HG03196 (cell line): ENCODE data around the gene RALGAPB.
"Not testable (repeated sequence)": the region's sequence is repeated elsewhere in the genome, so short reads cannot be mapped to it uniquely, and the experiment has no call there.

Experiments
- ATAC-seq: cut with Tn5 transposase; IDR thresholded peaks from one replicate; pipeline ENCODE4 v1.9.1; 2021; ENCODE audit not compliant: unreplicated experiment

RALGAPB gene

DNA sequence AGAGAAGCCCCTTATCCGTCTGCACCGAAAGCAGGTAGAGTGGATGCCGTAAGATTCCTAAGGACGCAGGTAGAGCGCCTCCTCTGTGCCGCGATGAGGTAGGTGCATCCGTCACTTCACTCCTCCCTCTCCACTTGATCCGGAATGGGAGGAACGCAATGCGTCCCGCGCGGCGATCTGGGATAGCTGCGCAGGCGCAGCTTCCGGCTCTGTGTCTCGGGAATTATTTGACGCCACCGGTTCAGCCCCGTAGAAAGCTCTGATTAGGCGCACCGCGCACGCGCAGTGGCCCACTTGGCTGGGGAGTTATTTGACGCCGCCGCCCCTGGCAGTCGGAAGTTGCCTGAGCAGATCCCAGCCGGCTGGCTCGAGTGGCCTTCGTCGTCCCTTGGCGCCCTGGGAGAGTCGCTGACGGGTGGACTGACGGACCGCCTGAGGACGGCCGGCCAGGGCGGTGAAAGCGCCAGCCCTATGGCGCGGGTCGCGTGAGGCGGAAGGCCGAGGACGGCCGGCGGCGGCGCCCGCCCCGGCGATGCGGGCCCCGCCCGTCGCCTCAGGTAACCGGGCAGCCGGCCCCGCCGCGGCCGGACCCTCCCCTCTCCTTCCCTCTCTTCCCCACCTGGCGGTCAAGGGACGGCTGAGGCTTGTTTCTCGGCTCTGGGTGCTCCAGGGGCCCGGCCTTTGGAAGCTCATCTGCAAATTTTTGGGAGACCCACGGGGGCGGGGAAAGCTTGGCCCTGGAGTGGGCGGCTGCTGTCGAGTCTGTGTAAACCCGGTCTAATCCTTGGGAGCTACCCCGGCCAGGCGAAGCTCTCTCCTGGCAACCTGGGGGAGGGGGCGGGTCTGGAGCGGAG, at the start of gene RALGAPB:
TSS of gene RALGAPB (plus strand) at position 331 of the 854 bp plus-strand sequence. CDS start 15,590 bp downstream, outside the sequence.
- peak; percentile 89 for ATAC-seq

DNA sequence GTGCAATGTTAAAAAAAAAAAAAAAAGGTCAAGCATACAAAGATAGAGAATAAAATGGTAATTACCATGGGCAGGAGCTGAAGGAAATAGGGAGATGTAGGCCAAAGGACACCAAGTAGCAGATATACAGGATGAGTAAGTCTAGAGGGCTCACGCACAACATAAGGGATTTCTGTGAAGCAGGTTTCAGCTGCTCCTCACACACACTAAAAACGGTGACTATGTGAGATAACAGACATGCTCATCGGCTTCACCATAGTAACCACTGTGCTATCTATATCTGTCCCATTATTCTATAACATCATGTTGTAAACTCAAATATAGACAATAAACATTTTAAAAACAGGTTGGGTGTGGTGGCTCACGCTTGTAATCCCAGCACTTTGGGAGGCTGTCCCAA, 49.1 kb upstream of the RALGAPB start:
- no peak for ATAC-seq

DNA sequence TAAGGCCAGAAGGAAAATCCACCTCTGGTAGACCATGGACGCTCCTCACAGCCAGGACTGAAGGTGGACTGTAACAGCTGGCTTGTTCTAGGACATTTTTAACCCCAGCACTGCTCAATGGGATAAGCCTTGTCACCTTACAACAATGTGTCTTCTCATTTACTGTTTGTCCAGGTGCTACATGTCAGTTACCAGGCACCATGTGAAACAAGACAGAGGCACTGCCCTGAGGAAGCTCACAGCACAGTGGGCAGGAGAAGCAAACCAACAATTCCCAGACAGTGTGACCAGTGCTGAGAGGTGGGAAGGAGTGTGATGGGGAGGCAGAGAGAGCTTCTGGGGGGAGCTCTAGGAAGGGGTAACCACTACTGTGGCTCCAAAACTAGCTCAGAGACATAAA, 48.2 kb upstream of the RALGAPB start:
- ATAC-seq = no peak

DNA sequence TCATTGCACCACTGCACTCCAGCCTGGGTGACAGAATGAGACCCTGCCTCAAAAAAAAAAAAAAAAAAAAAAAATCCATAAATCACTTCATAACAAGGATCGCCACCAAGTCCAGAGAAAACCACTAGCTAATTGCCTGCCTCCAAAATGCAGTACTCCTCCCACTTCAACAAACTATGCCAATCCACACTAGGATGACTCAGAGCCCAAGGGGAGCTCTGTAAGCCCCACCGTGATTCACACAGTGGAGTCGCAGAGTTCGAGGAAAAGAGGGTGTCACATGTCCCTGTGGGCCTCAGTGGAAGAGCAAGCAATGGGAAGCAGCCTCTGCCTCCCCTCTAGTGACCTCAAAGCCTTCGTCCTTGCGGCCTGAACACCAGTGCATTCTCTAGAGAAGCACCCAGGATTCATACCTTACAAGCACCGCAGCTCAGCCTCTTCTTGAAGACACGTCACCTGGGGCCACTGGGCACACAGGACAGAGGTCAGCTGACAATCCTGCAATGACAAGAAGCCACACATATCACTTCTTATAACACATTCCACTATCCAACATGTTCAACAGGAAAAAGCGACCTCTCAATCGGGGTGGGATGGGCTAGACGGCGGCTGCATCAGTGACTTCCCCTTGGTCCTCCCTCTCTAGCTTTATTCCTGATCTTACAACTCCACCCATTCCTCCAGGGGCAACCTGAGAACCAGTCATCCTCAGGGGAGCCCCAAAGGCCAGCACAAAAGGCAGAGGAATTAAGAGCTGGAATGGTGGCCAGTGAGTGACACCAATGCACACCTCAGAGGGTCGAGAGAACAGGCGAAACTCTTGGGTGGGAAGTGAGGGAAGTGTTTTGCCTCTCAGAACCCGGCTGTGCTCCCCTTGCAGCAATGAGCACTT, 46.4 kb upstream of the RALGAPB start:
- ATAC-seq = no peak

DNA sequence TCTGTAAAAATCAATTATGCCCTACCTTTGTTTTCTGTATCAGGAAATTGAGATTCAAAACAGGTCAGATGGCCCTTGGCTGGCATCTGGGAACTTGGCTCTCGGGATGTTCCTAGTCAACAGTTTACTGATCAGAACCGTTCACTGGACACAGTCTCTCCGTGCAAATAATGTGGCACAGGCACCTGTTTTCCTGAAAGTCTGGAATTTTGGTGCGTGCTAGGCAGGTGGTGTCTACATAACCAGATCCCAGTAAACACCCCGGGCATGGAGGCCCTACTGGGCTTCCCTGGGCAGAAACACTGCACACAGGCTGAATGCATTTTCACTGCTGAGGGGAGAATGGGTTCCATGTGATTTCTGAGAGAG, 45.0 kb upstream of the RALGAPB start:
- ATAC-seq = no peak

DNA sequence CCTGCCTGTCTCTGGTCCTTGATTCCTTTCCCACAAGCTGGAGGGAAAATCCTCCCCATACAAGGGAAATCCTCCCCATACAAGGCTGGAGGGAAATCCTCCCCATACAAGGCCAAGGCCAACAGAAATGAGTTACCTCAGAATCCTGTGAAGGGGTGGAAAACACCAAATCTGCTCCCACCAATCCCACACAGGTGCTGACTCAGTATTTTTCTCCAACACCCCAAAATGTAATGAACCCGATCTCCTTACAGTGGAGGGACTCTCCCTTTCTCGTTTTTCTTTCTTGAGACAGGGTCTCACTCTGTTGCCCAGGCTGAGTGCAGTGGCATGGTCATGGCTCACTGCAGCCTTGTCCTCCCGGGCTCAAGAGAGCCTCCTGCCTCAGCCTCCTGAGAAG, 43.8 kb upstream of the RALGAPB start:
- ATAC-seq = no peak

DNA sequence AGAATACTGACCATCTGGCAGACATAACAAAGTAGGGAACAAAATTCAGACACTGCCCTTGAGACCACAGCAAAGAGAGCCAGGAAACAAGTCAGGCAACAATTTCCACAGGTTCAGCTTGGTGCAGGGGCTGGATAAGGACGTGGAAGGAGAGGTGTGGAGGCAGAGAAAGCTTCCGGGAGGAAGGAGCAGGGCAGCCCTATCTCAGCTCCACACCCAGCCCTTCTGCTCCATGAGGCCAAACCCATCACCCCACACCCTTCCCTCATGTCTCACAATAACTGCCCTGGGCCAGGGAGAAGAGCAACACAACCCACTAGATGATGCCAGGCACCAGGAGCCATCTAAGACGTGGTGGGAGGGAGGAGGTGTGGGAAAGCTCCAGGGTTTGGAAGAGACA, 43.3 kb upstream of the RALGAPB start:
- no peak for ATAC-seq

DNA sequence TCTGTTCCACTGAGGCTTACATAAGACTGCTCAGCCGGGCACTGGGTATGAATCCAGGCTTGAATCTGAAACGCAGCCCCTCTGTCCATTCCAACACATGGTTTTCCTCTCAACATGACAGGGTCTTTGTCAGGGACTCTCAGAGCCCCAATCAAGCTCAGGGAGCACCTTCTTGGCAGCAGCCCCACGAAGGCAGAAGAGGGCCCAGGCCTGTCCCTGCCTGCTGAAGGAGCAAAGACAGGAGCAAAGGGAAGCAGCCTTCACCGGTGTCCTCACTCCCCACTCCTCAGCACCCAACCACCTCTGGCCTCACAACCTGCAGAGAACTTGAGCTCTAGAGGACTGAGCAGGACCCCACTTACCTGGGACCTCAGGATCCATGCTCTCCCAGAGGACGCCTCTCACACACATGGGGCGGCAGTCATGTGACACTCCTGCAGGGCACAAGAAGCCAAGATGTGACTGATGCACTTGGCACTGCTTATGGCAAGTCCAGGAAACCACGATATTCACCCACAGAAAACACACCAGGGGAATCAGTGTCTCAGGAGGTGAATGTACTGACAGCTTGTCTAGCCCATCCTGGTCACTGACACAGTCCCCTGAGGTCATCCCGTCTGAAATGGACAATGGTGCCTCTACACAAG, 41.8 kb upstream of the RALGAPB start:
- no peak for ATAC-seq

DNA sequence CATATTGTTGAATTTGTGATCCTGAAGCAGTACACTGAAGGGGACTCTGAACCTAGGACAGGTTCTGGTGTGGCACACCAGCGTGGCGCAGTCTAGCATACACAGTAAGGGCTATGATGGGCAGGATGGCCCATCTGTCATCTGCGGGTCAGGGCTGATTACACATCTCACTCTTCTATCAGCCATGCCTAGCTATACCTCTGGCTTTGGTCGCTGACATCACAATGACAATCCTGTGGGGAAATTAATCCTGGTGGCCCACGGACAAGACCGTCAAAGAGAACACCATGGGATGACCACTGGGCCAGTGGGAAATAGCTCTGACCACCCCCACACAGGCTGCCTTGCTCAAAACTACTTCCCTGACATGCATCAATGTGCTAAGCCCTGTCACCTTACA, 40.4 kb upstream of the RALGAPB start:
- ATAC-seq = no peak

DNA sequence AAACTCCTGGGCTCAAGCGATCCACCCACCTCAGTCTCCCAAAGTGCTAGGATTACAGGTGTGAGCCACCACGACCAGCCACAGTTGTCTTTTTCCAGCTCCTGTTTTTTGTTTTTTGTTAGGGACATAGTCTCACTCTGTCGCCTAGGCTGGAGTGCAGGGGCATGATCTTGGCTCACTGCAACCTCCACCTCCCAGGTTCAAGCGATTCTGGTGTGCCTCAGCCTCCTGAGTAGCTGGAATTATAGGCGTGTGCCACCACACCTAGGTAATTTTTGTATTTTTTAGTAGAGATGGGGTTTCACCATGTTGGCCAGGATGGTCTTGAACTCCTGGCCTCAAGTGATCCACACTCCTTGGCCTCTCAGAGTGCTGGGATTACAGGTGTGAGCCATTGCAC, 39.8 kb upstream of the RALGAPB start:
- not testable (repeated sequence) for ATAC-seq

DNA sequence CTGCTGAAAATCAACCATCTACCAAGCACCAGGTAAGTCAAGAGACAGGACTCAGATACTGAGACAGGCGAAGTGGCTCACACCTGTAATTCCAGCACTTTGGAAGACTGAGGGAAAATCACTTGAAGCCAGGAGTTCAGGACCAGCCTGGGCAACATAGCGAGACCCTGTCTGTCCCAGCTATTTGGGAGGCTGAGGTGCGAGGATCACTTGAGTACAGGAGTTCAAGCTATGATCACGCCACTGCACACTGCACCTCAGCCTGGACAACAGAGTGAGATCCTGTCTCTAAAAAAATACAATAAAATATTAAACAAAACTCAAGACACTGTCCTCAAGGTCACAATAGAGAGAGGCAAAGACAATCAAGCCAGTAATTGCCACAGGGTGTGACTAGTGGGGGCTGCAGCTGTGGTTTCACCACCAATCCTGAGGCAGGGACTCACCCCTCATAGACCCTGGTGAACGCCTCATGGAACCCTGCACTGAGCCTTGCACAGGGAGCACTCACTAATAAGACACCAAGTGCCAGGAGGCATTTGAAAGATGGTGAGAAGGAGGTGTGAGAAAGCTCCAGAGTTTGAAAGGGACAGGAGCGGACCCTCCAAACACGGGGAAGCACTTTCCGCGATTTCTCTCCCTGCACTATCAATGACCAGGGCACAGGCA, 39.2 kb upstream of the RALGAPB start:
- no peak for ATAC-seq

DNA sequence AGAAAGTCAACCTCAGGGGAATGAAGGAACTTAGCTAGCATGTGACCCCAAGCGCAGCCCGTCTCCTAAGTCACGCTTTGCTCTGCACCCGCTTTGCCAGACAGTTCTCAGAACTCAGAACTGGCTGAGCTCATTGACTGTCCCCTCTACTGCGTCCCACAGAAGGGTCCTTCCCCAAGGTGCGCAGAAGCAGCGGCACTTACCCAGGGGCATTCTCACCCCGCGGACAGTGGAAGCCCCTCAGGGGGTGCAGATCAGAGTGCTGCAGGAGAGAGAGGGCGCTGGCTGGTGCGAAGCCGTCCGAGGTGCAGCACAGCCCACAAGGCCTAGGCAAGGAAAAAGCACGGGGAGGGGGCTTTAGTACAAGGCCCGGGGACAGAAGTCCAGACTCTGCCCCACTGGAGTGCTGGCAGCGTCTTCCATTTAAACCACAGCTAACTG, 38.3 kb upstream of the RALGAPB start:
- no peak for ATAC-seq

DNA sequence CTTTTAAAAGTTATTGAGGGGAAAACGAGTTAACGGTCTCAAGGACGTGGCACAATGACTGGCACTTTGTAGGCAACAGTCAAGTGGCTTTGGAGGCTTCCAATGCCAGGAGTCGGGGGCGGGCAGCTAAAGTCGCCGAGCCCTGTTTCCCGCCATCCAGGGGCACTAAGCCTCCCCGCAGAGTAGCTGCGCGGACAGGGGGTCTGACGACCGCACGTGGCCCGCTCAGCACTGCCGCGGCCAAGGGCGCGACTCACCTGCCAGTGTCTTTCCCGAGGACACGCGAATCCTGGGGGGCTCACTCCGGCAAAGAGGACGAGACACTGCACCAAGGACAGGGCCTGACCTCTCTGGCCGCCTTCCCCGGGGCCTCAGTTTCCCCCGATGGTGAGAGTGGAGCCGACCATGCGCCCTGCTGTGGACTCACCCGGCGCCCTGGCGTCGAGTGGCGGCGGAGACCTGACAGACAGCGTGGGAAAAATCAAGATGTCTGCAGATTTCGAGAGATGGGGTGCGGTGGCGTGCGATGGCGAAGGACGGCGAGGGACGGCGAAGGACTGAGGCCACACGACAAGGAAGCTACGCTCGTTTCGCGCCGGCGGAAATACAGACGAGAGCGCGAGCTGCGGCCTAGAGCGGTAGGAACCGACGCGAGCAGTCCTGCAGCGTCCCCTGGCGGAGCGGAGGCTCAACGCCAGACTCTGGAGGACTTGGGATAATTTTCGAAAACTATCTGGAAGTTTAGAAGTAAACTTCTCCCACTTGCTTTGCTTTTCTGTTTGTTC, 37.7 kb upstream of the RALGAPB start, which contains the start of gene SNHG17:
TSS of gene SNHG17 (minus strand) at position 559 of the 785 bp plus-strand sequence.
- ATAC-seq = peak; percentile 67

DNA sequence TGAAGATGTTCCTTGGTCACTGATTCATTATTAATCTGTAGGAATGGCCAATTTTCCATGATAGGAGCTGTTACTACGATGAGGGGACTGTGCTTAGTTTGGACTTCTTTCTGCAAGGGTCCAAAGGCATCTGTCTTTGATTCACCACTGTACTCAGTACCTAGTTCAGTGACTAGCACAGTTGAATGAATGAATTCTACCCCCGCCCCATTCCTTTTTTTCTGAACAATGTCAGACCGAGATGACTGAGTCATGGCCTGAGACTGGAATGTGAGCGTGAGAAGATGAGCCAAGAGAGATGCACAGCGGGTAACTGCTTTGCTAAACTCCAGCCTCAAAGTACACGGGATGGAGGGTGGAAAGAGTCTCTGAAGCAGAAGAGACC, 37.1 kb upstream of the RALGAPB start:
- ATAC-seq = no peak

DNA sequence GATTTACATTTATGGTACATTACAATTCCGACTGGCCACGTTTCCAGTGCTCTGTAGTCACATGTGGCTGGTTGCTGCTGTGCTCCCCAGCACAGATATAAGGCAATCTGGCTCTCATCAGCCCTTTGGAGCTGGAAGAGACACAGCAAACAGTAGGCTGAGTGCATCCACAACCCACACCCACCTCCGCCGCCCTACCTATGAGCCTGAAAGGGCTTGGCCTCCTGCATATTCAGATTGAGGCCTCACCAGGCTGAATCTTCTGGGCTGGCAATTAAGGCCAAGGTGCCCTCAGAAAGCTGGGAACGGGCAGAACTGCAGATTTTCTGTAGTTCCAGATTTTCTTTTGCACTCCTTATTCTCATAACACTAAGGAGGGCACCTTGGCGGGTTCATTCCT, 34.8 kb upstream of the RALGAPB start:
- ATAC-seq = no peak

DNA sequence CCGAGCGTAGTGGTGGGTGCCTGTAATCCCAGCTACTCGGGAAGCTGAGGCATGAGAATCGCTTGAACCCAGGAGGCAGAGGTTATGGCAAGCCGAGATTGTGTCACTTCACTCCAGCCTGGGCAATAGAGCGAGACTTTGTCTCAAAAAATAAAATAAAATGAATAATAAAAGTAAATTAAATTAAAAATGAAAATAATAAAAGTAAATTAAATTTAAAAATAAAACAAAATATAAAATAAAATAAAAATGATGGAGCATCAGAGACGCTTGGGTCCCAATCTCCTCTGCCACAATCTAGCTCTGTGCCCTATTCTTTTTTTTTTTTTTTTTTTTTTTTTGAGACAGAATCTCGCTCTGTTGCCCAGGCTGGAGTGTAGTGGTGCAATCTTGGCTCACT, 31.5 kb upstream of the RALGAPB start:
- not testable (repeated sequence) for ATAC-seq

DNA sequence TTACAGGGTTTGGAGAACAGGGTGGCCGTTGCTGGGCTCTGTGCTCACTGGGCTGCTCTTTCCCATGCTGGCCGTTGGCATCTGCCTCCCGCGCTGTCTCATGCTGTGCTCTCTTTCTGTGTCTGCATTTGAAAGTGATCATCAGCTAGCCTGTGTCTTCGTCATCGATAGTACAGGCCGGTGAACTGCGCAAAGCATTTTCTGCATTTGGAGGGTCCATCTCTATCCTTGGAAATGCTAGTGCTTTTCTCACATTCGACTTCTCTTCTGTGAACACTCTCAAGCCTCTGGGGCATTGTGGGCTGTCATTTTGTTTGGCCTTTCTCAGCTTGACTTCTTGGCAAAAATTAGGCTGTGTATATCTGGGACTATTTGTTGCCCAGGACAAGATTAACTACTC, 30.7 kb upstream of the RALGAPB start:
- ATAC-seq = no peak

DNA sequence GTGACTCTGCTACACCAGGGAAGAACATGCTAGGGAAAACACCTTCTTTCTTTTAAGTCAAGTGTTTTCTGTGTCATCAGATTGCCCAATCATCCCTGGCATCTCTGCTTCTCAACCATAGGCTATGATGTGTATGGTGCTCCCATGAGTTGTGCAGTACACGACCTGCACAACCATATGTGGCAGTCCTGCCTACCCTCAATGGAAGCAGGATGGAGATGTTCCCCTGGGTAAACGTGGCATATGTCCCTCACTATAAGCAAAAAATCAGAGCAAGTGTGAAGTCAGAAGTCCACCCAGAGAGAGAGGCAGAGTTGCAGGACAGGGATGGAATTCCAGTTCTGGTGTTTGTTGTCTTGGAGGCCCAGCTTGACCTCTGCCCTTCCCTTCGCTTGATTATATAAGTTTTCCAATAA, 27.3 kb upstream of the RALGAPB start:
- ATAC-seq = no peak

DNA sequence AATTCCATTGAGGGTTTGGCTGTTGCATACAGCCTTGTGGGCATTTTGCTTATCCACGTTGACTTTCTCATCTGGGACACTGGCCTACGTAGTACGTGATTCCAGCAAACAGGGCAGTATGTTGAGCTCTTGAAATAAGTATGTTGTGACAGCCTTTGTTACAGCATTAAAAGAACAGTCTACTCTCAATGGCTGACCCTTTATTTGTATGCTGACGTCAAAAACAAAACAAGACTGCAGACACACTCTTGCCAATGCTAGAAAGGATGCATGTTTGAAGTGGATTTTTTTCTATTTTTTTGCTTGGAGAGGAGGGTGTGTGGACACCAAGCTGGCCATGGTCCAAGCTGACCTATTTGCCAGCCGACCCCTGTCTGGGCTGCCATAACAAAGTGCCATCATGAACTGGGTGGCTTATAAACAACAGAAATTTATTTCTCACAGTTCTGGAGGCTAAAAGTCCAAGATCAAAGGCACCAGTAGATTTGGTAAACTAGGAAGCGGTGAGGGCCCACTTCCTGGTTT, 26.7 kb upstream of the RALGAPB start:
- ATAC-seq = no peak
